HepG2 (cell line): Measurements from ENCODE around the gene ACYP2. TPM values are rescaled to one million over a fixed set of nuclear protein-coding genes. Genes with fewer than 3 reads are reported as not detected.

Experiments used
- ARNTL ChIP-seq: sonication (generic); formaldehyde crosslinking; IDR thresholded peaks from 2 replicates; pipeline ENCODE4 v1.4.0; 2020; ENCODE audit warnings: mild to moderate bottlenecking, missing genetic modification reagents
- ASH2L ChIP-seq: fragments of 300-600, 200-600 bp; sonication (generic); IDR thresholded peaks from 2 replicates; pipeline ENCODE4 v1.7.0; 2017; ENCODE audit warnings: low read depth, mild to moderate bottlenecking, moderate library complexity, mixed read lengths, low read length; ENCODE audit not compliant: insufficient read length
- ATM ChIP-seq: fragments of 450-650 bp; IDR thresholded peaks from 2 replicates; pipeline ENCODE4 v1.7.1; 2017; ENCODE audit warnings: mild to moderate bottlenecking, borderline replicate concordance
- CBX1 ChIP-seq: IDR thresholded peaks from one replicate; pipeline ENCODE4 v1.6.1; 2016; ENCODE audit warnings: antibody characterized with exemption, low read depth
- ELF4 ChIP-seq: sonication (generic); formaldehyde crosslinking; IDR thresholded peaks from 2 replicates; pipeline ENCODE4 v1.5.0; 2020; ENCODE audit warnings: missing genetic modification reagents, mild to moderate bottlenecking, moderate library complexity, borderline replicate concordance
- MAFG ChIP-seq: sonication (generic); formaldehyde crosslinking; IDR thresholded peaks from 2 replicates; pipeline ENCODE4 v1.5.1; 2020; ENCODE audit warnings: mild to moderate bottlenecking, missing genetic modification reagents
- NFAT5 ChIP-seq: sonication (generic); formaldehyde crosslinking; IDR thresholded peaks from 2 replicates; pipeline ENCODE4 v1.4.0; 2020; ENCODE audit warnings: missing genetic modification reagents
- NFKB2 ChIP-seq: sonication (generic); formaldehyde crosslinking; IDR thresholded peaks from 2 replicates; pipeline ENCODE4 v1.4.0; 2020; ENCODE audit warnings: missing genetic modification reagents, borderline replicate concordance
- NR2F1 ChIP-seq, 2 experiments: fragments of 450-650 bp in 1 of 2; formaldehyde crosslinking in 1 of 2; IDR thresholded peaks; 2 replicates each; pipeline versions ENCODE4 v1.5.0 to v1.6.1; 2016 to 2020; ENCODE audit warnings: mild to moderate bottlenecking in 1 of 2, missing compliant biosample characterization in 1 of 2, missing genetic modification reagents in 1 of 2, moderate library complexity in 1 of 2
- PHF21A ChIP-seq: sonication (generic); formaldehyde crosslinking; IDR thresholded peaks from 2 replicates; pipeline ENCODE4 v1.5.0; 2020; ENCODE audit warnings: mild to moderate bottlenecking, missing genetic modification reagents
- PRMT3 ChIP-seq: sonication (generic); formaldehyde crosslinking; IDR thresholded peaks from 2 replicates; pipeline ENCODE4 v1.8.1; 2022; ENCODE audit warnings: low read depth, mild to moderate bottlenecking, moderate library complexity, missing genetic modification reagents, borderline replicate concordance
- RFX1 ChIP-seq: fragments of 450-650 bp; IDR thresholded peaks from 2 replicates; pipeline ENCODE4 v1.6.1; 2017
- ZFP36L1 ChIP-seq: sonication (generic); formaldehyde crosslinking; IDR thresholded peaks from 2 replicates; pipeline ENCODE4 v1.8.0; 2022; ENCODE audit warnings: mild to moderate bottlenecking, missing genetic modification reagents, moderate library complexity
- ZNF253 ChIP-seq: sonication (generic); formaldehyde crosslinking; IDR thresholded peaks from 2 replicates; pipeline ENCODE4 v1.8.0; 2022; ENCODE audit warnings: mild to moderate bottlenecking, missing genetic modification reagents, borderline replicate concordance
- ZNF501 ChIP-seq: sonication (generic); formaldehyde crosslinking; IDR thresholded peaks from 2 replicates; pipeline ENCODE4 v1.5.1; 2020; ENCODE audit warnings: mild to moderate bottlenecking, moderate library complexity, missing genetic modification reagents
- ZNF569 ChIP-seq: sonication (generic); formaldehyde crosslinking; IDR thresholded peaks from 2 replicates; pipeline ENCODE4 v1.5.0; 2020; ENCODE audit warnings: mild to moderate bottlenecking, missing genetic modification reagents, moderate library complexity, borderline replicate concordance
- ZNF616 ChIP-seq: sonication (generic); formaldehyde crosslinking; IDR thresholded peaks from 2 replicates; pipeline ENCODE4 v1.5.0; 2020; ENCODE audit warnings: low read depth, mild to moderate bottlenecking, missing genetic modification reagents
- ZNF75D ChIP-seq: sonication (generic); formaldehyde crosslinking; IDR thresholded peaks from 2 replicates; pipeline ENCODE4 v1.8.1; 2023; ENCODE audit warnings: missing genetic modification reagents, mild to moderate bottlenecking, borderline replicate concordance
- polyA plus RNA-seq, 8 experiments: library from polyadenylated mRNA; depleted of rRNA in 3 of 8; stranded (reverse) in 7 of 8; unstranded in 1 of 8; fragments of >200 nt; fragmentation: Illumina TruSeq in 4 of 8; extraction: Trizol in 4 of 8; gene quantifications; 2 replicates each; pipeline versions ENCODE4 v1.2.1 to v1.2.3, GENCODE V29; 2011 to 2016; ENCODE audit warnings: low read depth in 4 of 8, missing spikeins in 1 of 8, mixed read lengths in 1 of 8; ENCODE audit not compliant: insufficient read depth in 1 of 8
- total RNA-seq, 5 experiments: library from RNA; depleted of rRNA; stranded (reverse); fragments of >200 nt; fragmentation: Illumina TruSeq; extraction: Trizol; gene quantifications; 2 replicates each; pipeline ENCODE4 v1.2.3, GENCODE V29; 2016; ENCODE audit warnings: low read depth in 1 of 5
- TF ChIP-seq, protein P1 (sequence below): IDR thresholded peaks from 2 replicates; pipeline ENCODE4 v1.6.1; 2018; ENCODE audit warnings: missing genetic modification reagents, mild to moderate bottlenecking, missing compliant biosample characterization

Gene ACYP2
- total and polyA plus RNA-seq, 2 of the 13 experiments (the other 11 are each of a cell fraction or from before 2014, with no cell fraction given): 12.3 to 12.7 TPM

- TF ChIP-seq NFAT5 (CRISPR knock-in tag) (no peak), ZNF75D (CRISPR knock-in tag) (no peak), ARNTL (CRISPR knock-in tag) (no peak), NFKB2 (CRISPR knock-in tag) (no peak), ZNF253 (CRISPR knock-in tag) (no peak), ZFP36L1 (no peak), ELF4 (CRISPR knock-in tag) (0 out of 2 replicates have a peak, but pooled peaks have one; percentile 32), PRMT3 (no peak), ATM (no peak), ZNF569 (CRISPR knock-in tag) (no peak), ZNF616 (CRISPR knock-in tag) (no peak), RFX1 (no peak), MAFG (no peak), CBX1 (no peak), PHF21A (CRISPR knock-in tag) (no peak), NR2F1 (CRISPR knock-in tag; IDR thresholded peaks at IDR 0.05) (no peak), ASH2L (no peak), ZNF501 (CRISPR knock-in tag) (no peak)
- TF ChIP-seq, protein P1, sequence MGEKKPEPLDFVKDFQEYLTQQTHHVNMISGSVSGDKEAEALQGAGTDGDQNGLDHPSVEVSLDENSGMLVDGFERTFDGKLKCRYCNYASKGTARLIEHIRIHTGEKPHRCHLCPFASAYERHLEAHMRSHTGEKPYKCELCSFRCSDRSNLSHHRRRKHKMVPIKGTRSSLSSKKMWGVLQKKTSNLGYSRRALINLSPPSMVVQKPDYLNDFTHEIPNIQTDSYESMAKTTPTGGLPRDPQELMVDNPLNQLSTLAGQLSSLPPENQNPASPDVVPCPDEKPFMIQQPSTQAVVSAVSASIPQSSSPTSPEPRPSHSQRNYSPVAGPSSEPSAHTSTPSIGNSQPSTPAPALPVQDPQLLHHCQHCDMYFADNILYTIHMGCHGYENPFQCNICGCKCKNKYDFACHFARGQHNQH (CRISPR knock-in tag): no peak
These were observed 146.1 kb downstream of the ACYP2 start (continued) for GRCh38 chr2:54261537-54261936.
